RWPE2 (cell line): ENCODE data around the gene OCRL.

Experiments
- ATAC-seq: fragments of 200-7000 bp; cut with Tn5 transposase; 3 replicates; pipeline ENCODE4 v1.9.1; 2021; ENCODE audit warnings: low read depth
- DNase-seq: peaks from one replicate; pipeline ENCODE4 v3.0.0-alpha.2; 2020; ENCODE audit warnings: low spot score
- H3K27ac ChIP-seq: fragments of 450-650 bp; 2 replicates; pipeline ENCODE4 v1.5.1; 2017; ENCODE audit warnings: mild to moderate bottlenecking; ENCODE audit not compliant: poor library complexity, severe bottlenecking
- H3K27me3 ChIP-seq: fragments of 250-450 bp; sonication (Bioruptor Pico); 2 replicates; pipeline ENCODE4 v1.5.1; 2021; ENCODE audit warnings: mild to moderate bottlenecking, moderate library complexity; ENCODE audit not compliant: insufficient read depth, poor library complexity, severe bottlenecking
- H3K36me3 ChIP-seq: fragments of 250-450 bp; sonication (Bioruptor Pico); 2 replicates; pipeline ENCODE4 v1.5.1; 2020; ENCODE audit warnings: low read depth, mild to moderate bottlenecking, moderate library complexity
- H3K4me1 ChIP-seq: fragments of 250-450 bp; sonication (Bioruptor Pico); 2 replicates; pipeline ENCODE4 v1.5.1; 2021; ENCODE audit warnings: mild to moderate bottlenecking, moderate library complexity; ENCODE audit not compliant: insufficient read depth, poor library complexity, severe bottlenecking
- H3K4me3 ChIP-seq: fragments of 250-450 bp; sonication (Bioruptor Pico); 2 replicates; pipeline ENCODE4 v1.5.1; 2021; ENCODE audit warnings: mild to moderate bottlenecking, moderate library complexity; ENCODE audit not compliant: severe bottlenecking
- H3K9me3 ChIP-seq: fragments of 250-450 bp; sonication (Bioruptor Pico); 2 replicates; pipeline ENCODE4 v1.5.1; 2021; ENCODE audit warnings: mild to moderate bottlenecking, moderate library complexity; ENCODE audit not compliant: severe bottlenecking
- TF ChIP-seq, protein P1 (sequence below): fragments of 450-650 bp; IDR thresholded peaks from one replicate; pipeline ENCODE4 v1.5.1; 2017; ENCODE audit warnings: mild to moderate bottlenecking, moderate library complexity; ENCODE audit not compliant: poor library complexity, severe bottlenecking

OCRL gene

DNA sequence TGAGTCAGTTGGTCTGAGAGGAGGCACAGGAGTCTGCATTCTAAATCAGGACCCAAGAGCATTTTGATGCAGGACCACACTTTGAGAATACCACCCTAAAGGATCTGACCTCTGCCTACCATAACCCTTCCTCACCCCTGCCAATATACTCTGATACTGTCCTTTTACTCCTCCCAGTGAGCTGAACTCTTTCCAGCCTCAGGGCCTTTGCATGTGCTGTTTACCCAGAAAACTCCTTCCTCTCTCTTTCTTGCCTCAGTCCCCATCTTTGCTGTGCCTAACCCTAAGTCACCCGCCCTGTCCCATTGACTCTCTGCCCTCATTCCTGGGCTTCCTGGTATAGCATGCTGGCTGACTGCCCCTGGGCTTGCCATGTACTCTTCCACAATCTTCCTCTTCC, 54.7 kb downstream of the OCRL start:
- no peaks in the 10 kb centered on the region for H3K27me3 ChIP-seq
- H3K4me1 ChIP-seq = no peaks in the 10 kb centered on the region
- no peak overlapping the region for H3K4me3 ChIP-seq
- H3K36me3 ChIP-seq = 0 out of 2 replicates have a peak, but pooled peaks cover 4% of the 10 kb centered on the region
- no peak for ATAC-seq
- no peaks in the 10 kb centered on the region for H3K9me3 ChIP-seq
- TF ChIP-seq, protein P1, sequence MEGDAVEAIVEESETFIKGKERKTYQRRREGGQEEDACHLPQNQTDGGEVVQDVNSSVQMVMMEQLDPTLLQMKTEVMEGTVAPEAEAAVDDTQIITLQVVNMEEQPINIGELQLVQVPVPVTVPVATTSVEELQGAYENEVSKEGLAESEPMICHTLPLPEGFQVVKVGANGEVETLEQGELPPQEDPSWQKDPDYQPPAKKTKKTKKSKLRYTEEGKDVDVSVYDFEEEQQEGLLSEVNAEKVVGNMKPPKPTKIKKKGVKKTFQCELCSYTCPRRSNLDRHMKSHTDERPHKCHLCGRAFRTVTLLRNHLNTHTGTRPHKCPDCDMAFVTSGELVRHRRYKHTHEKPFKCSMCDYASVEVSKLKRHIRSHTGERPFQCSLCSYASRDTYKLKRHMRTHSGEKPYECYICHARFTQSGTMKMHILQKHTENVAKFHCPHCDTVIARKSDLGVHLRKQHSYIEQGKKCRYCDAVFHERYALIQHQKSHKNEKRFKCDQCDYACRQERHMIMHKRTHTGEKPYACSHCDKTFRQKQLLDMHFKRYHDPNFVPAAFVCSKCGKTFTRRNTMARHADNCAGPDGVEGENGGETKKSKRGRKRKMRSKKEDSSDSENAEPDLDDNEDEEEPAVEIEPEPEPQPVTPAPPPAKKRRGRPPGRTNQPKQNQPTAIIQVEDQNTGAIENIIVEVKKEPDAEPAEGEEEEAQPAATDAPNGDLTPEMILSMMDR = no peak
- no peak overlapping the region for H3K27ac ChIP-seq
- DNase-seq = no peak

DNA sequence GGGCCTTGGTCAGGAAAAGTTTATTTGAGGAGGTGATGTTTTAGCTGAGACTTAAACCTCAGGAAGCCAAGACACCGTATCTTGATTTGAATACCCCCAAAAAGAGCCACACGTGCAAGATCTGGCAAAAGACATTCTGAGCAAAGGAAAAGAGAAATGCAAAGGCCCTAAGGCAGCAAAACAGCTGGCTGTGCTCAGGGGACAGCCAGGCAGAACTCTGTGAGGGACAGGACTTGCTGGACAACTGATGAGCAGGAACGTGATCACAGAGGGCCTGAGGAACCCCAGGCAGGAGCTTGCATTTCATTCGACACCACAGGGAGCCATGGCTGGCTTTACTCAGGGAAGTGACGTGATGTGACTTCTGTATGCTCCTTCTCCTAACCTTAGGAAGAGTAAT, 56.0 kb downstream of the OCRL start:
- ATAC-seq = no peak

DNA sequence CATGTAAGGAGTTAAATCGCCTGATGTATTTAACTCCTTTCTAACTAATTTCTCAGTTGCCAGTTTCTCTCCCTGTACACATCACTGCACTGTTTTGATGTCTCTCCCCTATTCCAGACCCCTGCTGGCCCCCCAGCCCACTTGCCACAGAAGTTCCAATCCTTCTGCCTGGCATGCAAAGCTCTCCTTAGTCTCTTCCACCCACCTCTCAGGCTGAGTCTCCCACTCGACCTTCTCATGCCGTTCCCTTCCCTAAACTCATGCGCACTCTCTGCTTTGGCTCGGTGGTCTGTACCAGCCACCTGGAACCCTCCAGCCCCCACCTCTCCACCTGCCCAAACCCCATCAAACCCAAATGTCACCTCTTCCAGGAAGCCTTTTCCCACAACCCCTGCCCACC, 57.8 kb downstream of the OCRL start:
- no peak overlapping the region for H3K4me3 ChIP-seq
- H3K36me3 ChIP-seq = no peaks in the 10 kb centered on the region
- no peaks in the 10 kb centered on the region for H3K9me3 ChIP-seq
- H3K27ac ChIP-seq = no peak overlapping the region
- ATAC-seq = no peak
- no peaks in the 10 kb centered on the region for H3K27me3 ChIP-seq
- no peak for DNase-seq
- TF ChIP-seq, protein P1 = no peak
- no peaks in the 10 kb centered on the region for H3K4me1 ChIP-seq

More for the DNA sequence above, 56.0 kb downstream of the OCRL start:
- no peak for DNase-seq
- Histone ChIP-seq H3K27me3 (no peaks in the 10 kb centered on the region), H3K4me1 (no peaks in the 10 kb centered on the region), H3K36me3 (no peaks in the 10 kb centered on the region), H3K27ac (no peak overlapping the region), H3K4me3 (no peak overlapping the region), H3K9me3 (no peaks in the 10 kb centered on the region)
- TF ChIP-seq, protein P1 = no peak

DNA sequence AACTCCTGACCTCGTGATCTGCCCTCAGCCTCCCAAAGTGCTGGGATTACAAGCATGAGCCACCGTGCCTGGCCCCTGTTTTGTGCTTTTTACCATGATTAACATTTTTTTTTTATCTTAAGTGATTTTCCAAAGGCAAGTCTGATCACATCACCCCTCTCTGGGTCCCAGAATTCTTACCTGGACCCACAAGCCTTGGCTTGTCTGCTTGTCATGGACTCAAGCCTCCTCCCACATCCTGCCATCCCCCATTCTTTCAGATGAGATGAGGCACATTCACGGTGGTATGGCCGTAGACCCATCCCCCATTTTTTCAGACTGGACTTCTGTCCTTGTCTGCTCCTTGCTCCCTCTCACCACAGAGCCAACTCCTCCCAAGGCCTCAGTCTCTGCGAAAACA, 59.4 kb downstream of the OCRL start:
- H3K9me3 ChIP-seq = no peaks in the 10 kb centered on the region
- no peaks in the 10 kb centered on the region for H3K36me3 ChIP-seq
- peak overlapping the region; percentile 57 for H3K27ac ChIP-seq
- ATAC-seq = peak; percentile 60
- no peaks in the 10 kb centered on the region for H3K4me1 ChIP-seq
- H3K4me3 ChIP-seq = no peak overlapping the region
- DNase-seq = no peak
- H3K27me3 ChIP-seq = no peaks in the 10 kb centered on the region
- TF ChIP-seq, protein P1 = no peak

DNA sequence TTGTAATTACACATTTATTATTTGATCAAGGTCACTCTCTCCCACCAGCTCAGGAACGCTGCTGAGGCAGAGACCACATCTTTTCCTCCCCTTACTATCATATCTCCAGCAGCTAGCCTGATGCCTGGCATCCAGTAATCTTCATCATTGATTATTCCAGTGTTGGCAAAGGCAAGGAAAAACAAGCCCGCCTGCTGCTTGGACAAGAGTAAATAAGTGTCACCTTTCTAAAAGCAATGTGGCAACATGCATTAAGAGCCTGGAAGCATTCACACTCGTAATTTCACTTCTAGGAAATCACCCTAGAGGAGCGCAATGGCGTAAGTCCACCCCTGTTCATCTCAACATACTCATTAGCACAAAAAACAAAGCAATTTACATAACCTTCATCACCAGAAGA, 59.9 kb downstream of the OCRL start:
- TF ChIP-seq, protein P1 = no peak
- DNase-seq = no peak

More for the DNA sequence above, 59.9 kb downstream of the OCRL start:
- Histone ChIP-seq H3K4me1 (no peaks in the 10 kb centered on the region), H3K36me3 (no peaks in the 10 kb centered on the region), H3K9me3 (no peaks in the 10 kb centered on the region), H3K27me3 (no peaks in the 10 kb centered on the region), H3K27ac (peak overlapping the region; percentile 57), H3K4me3 (no peak overlapping the region)
- ATAC-seq = no peak
